GM19240 (cell line): ENCODE results near the gene DNAJB11.

Experiments used
- DNase-seq: peaks from one replicate; pipeline ENCODE4 v3.0.0; 2011; ENCODE audit warnings: low spot score; ENCODE audit not compliant: insufficient read length

The DNAJB11 gene

GRCh38 chr3:186594591-186595113 is 24.1 kb downstream of the DNAJB11 start:
- no peak for DNase-seq

- DNase-seq = no peak
These were observed 26.2 kb downstream of the DNAJB11 start for GRCh38 chr3:186596568-186597287.

GRCh38 chr3:186598108-186598784 is 27.7 kb downstream of the DNAJB11 start:
- DNase-seq = no peak

DNA sequence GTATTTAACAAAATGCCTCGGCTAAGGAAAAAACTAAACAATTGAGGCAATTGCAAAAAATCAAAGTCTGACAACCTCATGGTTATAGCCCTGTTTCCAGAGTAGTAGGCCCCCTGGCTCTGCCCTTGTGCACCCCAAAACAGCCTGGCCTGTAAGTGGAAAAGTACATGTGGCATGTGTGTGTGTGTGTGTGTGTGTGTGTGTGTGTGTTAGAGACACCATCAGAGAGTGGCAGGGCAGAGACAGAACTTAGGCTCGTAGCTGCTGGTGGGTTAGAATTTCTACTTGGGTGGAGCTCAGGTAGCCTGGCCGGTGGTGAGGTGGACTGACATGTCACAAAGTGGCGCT is 28.2 kb downstream of the DNAJB11 start:
- no peak for DNase-seq

DNA sequence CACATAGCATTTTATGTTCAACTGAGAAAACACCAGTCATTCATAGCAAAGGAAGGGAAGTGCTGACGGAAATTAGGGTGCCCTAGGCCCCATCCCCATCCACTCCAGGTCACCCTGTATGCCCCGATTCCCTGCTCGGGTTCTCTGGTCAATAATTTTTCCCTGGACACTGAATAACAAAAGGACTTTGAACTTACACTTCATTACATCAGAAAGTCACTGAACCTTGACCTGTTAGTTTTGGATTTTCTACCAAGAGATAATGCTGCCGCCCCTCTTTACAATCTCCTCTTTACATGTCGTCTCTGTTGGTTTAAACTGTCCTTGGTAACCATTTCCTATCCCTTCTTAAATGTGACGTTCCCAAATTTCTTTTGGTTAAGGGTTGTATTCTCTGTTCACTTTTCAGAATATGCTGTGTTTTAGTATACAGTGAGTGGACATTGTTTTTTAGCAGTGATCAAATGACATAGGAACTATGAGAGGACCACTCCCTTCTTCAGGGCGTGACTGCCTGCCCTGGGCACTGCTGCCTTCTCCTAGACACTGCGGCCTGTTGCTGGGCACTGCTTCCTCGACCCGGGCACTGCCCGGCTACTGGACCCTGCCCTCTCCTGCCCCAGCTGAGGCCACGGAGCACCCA is 28.7 kb downstream of the DNAJB11 start:
- DNase-seq = no peak

GRCh38 chr3:186599785-186600166 is 29.3 kb downstream of the DNAJB11 start:
- DNase-seq = no peak

GRCh38 chr3:186600896-186601295 is 30.4 kb downstream of the DNAJB11 start:
- no peak for DNase-seq

GRCh38 chr3:186603159-186603558 is 32.6 kb downstream of the DNAJB11 start:
- no peak for DNase-seq

GRCh38 chr3:186605078-186605477 is 34.6 kb downstream of the DNAJB11 start:
- no peak for DNase-seq

DNA sequence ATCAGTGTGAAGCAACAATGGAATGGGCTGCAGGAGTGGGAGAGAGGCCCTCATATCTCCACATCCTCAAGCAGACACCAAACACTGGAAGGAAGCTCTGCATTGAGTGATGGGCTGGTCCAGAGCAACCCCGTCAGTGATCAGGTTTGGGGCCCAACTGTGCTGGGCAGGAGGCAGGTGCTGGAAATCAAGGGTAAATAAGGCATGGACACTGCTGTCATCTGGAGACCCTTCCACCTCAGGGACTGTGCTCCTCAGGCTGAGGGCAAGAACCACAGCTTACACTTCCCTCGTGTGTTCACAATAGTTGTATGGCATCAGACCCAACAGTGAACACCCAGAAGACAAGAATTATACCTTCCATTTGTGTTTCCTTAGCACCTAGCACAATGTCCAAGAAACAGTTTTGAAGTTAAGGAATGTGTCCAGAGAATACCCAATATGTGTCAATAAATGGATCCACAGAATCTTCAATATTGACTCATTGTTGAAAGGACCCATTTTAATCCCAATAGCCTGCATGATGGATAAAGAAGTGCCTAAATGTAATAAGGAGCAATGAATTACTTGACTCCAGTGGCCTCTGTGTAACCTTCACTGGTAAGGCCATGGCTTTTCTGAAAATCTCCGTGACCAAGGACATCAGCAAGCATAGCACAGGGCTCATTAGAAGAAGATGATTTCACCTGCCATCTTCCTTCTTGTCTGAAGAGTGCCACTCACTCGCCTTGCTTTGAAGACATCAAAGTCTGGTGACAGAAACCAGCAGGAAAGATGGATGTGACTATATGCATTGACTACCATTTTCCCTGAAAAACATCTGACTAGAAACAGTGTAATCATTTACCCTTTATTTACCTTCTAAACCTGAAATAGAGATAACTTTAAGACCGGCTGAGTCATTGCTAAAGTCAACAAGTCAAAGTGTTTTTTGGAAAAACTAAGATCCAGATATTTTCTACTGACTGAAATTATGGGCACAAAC is 35.3 kb downstream of the DNAJB11 start:
- no peak for DNase-seq

DNA sequence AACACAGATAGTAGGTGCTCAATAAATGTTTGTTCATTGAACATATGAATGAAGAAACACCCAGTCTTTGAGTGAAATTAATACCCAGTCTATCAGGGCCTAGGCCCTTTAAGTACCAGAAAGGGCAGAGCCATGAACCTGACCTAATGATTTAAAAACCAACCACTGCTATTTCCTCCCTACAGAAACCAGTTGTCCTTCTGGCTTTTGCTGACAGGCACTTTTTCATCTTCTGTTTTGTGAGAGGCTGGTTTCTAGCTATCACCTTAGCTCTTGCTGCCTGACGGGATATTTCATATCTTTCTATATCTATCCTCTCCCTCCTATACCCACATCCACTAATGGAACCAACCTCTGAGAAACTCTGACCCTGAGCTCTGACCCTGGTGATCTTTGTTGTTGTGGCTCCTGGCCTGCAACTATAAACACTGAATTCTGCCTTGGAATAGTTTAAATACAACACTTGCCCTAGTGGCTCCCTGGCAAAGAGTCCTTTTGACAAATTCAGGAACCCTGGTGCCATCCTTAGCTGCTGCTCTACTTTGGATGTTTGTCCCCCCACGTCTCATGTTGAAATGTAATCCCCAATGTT is 38.2 kb downstream of the DNAJB11 start:
- DNase-seq = no peak

DNA sequence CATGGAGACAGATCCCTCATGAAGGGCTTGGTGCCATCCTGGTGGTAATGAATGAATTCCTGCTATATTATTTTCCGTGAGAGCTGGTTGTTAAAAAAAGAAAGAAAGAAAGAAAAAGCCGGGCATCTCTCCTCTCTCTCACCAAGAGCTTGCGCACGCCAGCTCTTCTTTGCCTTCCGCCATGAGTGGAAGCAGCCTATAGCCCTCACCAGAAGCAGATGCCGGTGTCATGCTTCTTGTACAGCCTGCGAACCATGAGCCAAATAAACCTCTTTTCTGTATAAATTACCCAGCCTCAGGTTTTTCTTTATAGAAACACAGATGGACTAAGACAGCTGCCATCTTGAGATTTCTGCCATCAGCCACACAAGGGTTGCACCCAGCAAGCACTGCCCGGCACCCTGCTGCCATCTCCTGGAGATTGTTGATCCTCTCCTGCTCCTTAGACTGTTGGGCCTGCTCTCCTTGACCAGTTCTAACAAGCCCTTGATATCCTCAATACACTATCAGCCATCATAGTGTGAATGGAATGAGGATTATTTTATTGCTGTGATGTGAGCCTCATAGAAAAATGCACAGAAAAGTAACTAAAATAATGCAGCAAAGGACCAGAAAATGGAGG is 38.8 kb downstream of the DNAJB11 start:
- no peak for DNase-seq

GRCh38 chr3:186612065-186612464 is 41.5 kb downstream of the DNAJB11 start:
- DNase-seq = no peak

GRCh38 chr3:186612721-186613636 is 42.5 kb downstream of the DNAJB11 start, which contains the start of gene AHSG:
Gene AHSG, plus strand, starts transcription at chr3:186613060. Its CDS starts 82 bp downstream, at chr3:186613142.
- no peak for DNase-seq

DNA sequence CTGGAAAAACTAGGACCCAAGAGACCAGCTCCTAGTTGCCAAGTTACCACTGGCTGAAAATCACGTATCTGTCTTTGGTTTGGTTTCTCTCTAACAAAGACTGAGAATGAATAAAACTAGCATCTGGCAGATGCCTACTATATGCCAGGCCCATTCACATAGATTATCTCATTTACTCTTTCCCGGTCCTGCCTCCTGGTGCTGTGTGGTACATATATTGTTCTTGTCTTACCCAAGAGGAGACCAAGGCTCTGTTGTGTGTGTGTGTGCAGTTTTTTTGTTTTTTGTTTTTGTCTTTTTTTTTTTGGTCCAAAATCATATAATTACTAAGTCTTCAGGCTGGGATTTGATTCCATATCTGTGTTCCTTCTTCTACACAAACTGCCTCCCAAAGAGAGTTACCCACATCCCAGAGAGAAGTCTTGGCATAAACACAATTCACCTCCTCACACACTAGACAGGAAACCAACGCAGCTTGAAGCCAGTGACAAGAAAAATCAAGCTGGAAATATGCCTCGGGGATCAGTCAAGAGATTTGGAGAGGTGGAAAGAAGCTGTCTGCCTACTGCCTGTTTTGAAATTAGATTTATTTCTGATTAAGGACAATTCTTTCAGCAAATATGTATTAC is 43.2 kb downstream of the DNAJB11 start:
- no peak for DNase-seq

DNA sequence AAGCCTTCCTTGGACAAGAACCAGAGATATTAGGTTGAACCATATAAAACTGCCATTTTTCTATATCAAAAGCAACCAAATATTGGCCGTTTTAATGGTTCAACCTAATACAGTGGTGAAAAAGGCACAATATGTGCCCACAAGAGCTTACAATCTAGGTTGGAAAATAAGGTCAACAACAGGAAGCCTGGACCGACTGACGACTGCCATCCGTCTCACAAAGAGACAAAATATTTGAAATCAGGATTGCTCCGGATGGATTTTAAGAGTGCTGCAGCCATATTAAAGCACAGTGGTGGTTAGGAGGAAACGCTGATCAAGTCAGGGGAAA is 43.7 kb downstream of the DNAJB11 start:
- no peak for DNase-seq

DNA sequence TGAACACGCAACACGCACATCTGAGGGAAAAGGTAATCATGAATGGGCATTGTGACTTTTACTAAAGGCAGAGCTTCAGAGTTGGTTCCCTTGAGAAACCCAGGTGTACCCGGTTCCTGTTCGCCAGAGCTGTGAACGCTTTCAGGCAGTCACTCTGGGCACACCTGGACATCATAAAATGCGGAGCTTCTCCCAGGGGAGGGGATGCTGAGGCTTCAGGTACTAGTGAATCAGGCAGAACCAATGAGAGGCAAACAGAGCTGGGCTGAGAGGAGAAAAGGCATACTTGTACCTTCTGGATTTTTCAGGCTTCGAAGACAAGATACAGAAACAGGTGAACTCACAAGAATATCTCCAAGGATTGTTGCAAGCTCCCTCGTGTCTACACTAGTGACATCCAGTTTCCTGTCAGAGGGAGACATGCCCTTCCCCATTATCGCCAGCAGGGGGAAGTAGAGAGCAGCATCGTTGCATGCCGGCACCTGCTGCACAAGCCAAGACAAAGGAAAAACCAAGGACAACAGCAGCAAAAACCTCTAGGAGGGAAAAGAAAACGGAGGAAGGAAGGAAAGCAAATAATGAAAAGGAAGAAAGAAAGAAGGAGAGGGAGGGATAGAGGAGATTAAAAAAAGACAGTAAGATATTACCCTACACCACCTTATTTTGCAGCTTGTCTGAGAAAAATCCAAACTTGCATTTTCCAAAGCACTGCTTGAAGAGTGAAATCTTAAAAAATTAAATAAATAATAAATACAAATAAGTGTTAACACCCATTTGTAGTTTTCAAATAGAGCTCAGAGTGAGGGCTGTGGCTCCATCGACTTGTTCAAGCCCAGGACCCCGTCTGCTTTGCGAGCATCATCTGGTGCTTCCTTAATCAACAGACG is 44.3 kb downstream of the DNAJB11 start:
- DNase-seq = peak; percentile 61

DNA sequence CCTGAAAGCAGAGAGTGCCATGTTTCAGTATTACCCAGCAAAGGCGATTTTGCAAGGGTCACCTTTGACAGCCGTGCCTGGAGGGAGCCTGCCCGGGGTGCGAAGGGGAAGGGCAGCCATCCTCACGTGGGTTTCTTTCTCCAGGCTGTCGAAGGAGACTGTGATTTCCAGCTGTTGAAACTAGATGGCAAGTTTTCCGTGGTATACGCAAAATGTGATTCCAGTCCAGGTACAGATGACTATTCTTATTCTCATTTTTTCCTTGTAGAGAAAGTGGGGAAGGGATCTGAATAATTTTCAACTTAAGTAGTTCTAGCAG is 45.7 kb downstream of the DNAJB11 start:
- no peak for DNase-seq
